Activated T-cell treated with anti-CD3 and anti-CD28 coated beads, Interleukin-2, amount 50 U/mL, for 4 hours (primary cell): ENCODE results near the gene MSX2. TPM values are rescaled to one million over a fixed set of nuclear protein-coding genes. Genes with fewer than 3 reads are reported as not detected.

Experiments used
- ATAC-seq, 2 donors: fragments of 200-7000 bp; cut with Tn5 transposase; one replicate each; pipeline ENCODE4 v1.10.0; 2021
- DNase-seq: peaks from one replicate; pipeline ENCODE4 v3.0.0-alpha.2; 2020
- H3K27me3 Mint-ChIP-seq: one replicate; pipeline ENCODE4 v1.8.0; 2021; ENCODE audit warnings: low read depth, mixed read lengths
- H3K36me3 Mint-ChIP-seq: one replicate; pipeline ENCODE4 v1.8.0; 2022; ENCODE audit warnings: mixed read lengths; ENCODE audit not compliant: insufficient read depth
- H3K4me1 Mint-ChIP-seq: one replicate; pipeline ENCODE4 v1.8.0; 2021; ENCODE audit warnings: low read depth, mixed read lengths
- H3K4me3 Mint-ChIP-seq: one replicate; pipeline ENCODE4 v1.8.0; 2021; ENCODE audit warnings: mild to moderate bottlenecking, moderate library complexity, mixed read lengths
- H3K9me3 Mint-ChIP-seq: one replicate; pipeline ENCODE4 v1.8.0; 2021; ENCODE audit warnings: mixed read lengths
- total RNA-seq, 3 donors: library from RNA; stranded (reverse); gene quantifications; one replicate each; pipeline ENCODE4 v1.2.1, GENCODE V29; 2021

The MSX2 gene
- total RNA-seq, 3 donors from 2014 or later, result 0.08 to 0.33 (median 0.18) TPM

DNA sequence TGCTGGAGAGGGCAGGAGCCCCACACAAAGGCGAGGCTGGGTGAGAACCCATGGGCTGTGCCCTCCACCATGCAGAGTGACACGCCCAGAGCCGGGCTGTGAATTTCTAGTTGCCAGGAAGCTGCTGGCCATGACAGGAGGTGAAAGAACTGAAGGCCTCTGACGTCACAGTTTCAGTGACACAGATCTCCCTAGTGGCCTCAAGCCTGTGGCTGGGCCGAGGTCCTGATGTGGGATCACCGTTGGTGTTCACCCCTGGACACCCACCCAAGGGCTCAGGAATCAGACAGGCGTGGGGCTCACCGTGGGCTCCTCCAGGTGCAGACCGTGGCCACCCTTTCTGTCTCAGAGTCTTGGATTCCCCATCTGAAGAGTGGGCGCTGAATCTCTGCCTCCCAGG lies 39.9 kb downstream of the MSX2 start:
- no peak overlapping the region for H3K4me3 Mint-ChIP-seq
- no peaks in the 10 kb centered on the region for H3K4me1 Mint-ChIP-seq
- H3K9me3 Mint-ChIP-seq, result no peaks in the 10 kb centered on the region
- H3K36me3 Mint-ChIP-seq, result no peaks in the 10 kb centered on the region
- no peak for ATAC-seq
- DNase-seq, result no peak
- peaks cover 2% of the 10 kb centered on the region for H3K27me3 Mint-ChIP-seq

DNA sequence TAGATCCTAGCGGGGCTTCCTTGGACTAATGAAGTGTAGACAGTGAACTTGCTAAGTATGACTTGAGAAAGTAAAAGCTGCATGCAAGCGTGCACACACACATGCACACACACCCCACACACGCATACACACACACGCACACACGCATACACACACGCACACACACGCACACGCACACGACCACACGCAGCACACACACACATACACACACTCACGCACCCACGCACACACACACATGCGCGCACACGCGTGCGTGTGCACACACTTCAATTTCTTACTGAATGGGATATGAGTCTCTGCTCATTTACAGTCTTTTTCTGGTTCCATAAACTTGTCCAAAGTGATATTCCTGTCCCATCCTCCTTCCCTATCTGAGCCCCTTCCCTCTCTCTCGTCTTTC lies 41.2 kb downstream of the MSX2 start:
- Mint-ChIP-seq H3K9me3 (no peaks in the 10 kb centered on the region), H3K4me3 (no peak overlapping the region), H3K4me1 (no peaks in the 10 kb centered on the region), H3K36me3 (no peaks in the 10 kb centered on the region), H3K27me3 (peaks cover 2% of the 10 kb centered on the region)
- DNase-seq (no peak), ATAC-seq (no peak)

DNA sequence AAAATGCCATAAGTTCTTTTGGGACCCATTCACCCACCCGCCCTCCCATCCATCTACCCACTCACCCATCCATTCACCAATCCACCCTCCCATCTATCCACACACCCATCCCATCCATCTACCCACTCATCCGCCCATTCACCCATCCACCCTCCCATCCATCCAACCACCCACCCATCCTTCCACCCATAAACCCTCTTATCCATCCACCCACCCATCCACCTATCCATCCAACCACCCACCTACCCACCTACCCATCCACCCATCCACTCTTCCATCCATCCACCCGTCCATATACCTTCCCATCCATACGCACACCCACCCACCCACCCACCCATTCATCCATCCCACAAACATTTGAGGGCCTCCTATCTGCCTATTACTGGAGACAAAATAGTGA lies 43.3 kb downstream of the MSX2 start:
- no peaks in the 10 kb centered on the region for H3K36me3 Mint-ChIP-seq
- H3K4me1 Mint-ChIP-seq, result no peaks in the 10 kb centered on the region
- DNase-seq, result no peak
- ATAC-seq, result no peak
- no peak overlapping the region for H3K4me3 Mint-ChIP-seq
- peaks cover 10% of the 10 kb centered on the region for H3K27me3 Mint-ChIP-seq
- H3K9me3 Mint-ChIP-seq, result peaks cover 6% of the 10 kb centered on the region

DNA sequence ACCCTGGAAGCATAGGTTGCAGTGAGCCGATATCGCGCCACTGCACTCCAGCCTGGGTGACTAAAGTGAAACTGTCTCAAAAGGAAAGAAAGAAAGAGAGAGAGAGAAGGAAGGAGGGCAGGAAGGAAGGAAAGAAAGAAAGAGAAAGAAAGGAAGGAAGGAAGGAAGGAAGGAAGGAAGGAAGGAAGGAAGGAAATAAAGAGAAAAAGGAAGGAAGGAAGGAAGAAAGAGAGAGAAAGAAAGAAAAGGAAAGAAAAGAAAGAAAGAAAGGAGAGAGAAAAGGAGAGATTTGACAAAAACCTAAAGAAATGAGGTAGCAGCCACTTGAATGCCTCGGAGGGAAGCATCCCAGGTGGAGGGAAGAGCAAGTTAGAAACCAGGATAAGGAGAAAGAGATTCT lies 44.6 kb downstream of the MSX2 start:
- peaks cover 10% of the 10 kb centered on the region for H3K27me3 Mint-ChIP-seq
- ATAC-seq, result no peak
- H3K9me3 Mint-ChIP-seq, result peaks cover 6% of the 10 kb centered on the region
- DNase-seq, result no peak
- no peaks in the 10 kb centered on the region for H3K36me3 Mint-ChIP-seq
- no peaks in the 10 kb centered on the region for H3K4me1 Mint-ChIP-seq
- no peak overlapping the region for H3K4me3 Mint-ChIP-seq

DNA sequence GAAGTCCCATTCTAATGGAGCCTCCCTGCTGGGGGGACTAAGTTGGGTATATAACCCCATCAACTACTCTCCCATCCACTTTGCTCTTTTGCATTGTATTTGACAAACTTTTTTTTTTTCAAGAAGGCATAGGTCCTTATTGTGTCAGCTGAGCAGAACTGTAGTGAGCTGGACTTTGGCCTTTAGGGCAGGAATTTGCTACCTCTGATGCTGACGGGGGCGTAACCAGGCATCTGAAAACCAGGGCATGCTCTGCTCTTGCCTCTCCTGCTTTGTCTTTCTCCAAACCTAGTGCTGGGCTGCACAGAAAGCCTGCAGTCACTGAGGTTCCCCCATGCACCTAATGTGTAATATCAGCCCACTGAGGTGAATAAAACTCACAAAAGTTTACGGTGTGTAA lies 49.0 kb downstream of the MSX2 start:
- H3K27me3 Mint-ChIP-seq, result peaks cover 17% of the 10 kb centered on the region
- H3K36me3 Mint-ChIP-seq, result no peaks in the 10 kb centered on the region
- H3K4me3 Mint-ChIP-seq, result no peak overlapping the region
- no peaks in the 10 kb centered on the region for H3K4me1 Mint-ChIP-seq
- ATAC-seq, result no peak
- no peak for DNase-seq
- peaks cover 6% of the 10 kb centered on the region for H3K9me3 Mint-ChIP-seq

DNA sequence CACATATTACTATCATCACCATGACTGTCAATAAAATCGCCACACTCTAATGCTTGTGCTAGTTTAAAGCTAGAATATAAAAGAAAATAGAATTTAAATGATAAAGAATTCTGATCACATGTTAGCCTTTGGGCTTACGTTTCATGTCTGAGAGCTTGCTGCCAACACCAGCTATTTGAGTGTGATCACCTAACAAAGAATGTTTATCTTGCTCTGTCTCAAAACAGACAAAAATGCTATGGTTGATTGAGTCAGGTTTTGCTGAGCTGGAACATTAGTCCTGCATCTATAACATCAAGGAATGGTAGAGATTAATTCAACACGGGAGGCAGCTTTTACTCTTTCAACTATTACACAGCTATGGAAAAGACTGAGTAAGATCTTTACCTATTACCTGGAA lies 50.7 kb downstream of the MSX2 start:
- H3K4me1 Mint-ChIP-seq, result no peaks in the 10 kb centered on the region
- peaks cover 17% of the 10 kb centered on the region for H3K27me3 Mint-ChIP-seq
- H3K4me3 Mint-ChIP-seq, result no peak overlapping the region
- no peaks in the 10 kb centered on the region for H3K36me3 Mint-ChIP-seq
- peaks cover 6% of the 10 kb centered on the region for H3K9me3 Mint-ChIP-seq
- DNase-seq (no peak), ATAC-seq (no peak)

DNA sequence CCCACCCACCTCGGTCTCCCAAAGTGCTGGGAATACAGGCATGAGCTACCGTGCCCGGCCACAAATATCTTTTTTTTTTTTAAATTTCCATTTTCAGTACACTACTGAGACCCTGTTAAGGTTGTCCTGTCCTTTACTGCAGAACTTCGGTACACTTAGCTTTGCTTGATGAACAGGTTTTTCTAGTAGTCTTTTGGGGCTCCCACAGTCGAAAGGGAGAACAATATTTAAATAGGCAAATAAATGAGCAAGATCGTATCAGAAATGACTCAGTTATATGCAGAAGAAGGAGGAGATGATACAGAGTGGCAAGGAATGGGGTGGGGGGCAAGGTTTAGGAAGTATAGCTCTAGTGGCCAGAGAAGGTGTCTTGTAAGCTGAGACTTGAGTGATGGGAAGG lies 52.7 kb downstream of the MSX2 start:
- H3K4me1 Mint-ChIP-seq, result no peaks in the 10 kb centered on the region
- H3K9me3 Mint-ChIP-seq, result peaks cover 6% of the 10 kb centered on the region
- DNase-seq (no peak), ATAC-seq (no peak)
- H3K27me3 Mint-ChIP-seq, result peaks cover 12% of the 10 kb centered on the region
- H3K36me3 Mint-ChIP-seq, result no peaks in the 10 kb centered on the region
- H3K4me3 Mint-ChIP-seq, result no peak overlapping the region

DNA sequence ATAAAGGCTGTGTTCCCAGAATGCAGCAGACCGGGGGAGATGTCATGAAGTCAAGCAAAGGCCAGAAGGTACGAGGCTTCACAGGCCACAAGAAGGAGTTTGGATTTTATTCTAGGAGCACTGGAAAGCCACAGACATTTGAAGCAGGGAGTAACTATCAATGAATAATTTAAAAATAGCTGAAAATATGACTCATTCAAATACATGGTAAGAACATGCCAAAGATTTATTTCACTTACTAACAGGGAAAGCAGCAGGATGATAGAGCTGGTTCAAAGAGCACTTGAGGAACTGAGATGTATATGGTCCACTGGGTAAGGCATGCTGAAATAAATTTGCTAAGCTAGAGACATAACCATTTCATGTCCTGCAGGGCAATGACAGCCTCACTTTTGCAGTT lies 53.2 kb downstream of the MSX2 start:
- ATAC-seq (no peak), DNase-seq (no peak)
- peaks cover 4% of the 10 kb centered on the region for H3K9me3 Mint-ChIP-seq
- no peaks in the 10 kb centered on the region for H3K36me3 Mint-ChIP-seq
- H3K4me3 Mint-ChIP-seq, result no peak overlapping the region
- peaks cover 11% of the 10 kb centered on the region for H3K27me3 Mint-ChIP-seq
- no peaks in the 10 kb centered on the region for H3K4me1 Mint-ChIP-seq
